ENCODE data around the gene SARDH.

Gene SARDH

GRCh38 chr9:133667759-133668450 is 70.2 kb downstream of the SARDH start:
- Histone ChIP-seq H3K4me3 (ENCODE audit: extremely low read depth, insufficient read depth, low read length, poor library complexity, severe bottlenecking) (no peak overlapping the region), H3K36me3 (ENCODE audit: control insufficient read depth, insufficient read depth, low read length) (no peaks in the 10 kb centered on the region), H3K4me1 (ENCODE audit: control insufficient read depth, insufficient read depth, low read length, poor library complexity, severe bottlenecking) (no peaks in the 10 kb centered on the region), H3K27ac (ENCODE audit: low read depth, low read length, severe bottlenecking) (no peak overlapping the region), H3K9me3 (ENCODE audit: control insufficient read depth, low read length) (peaks cover 6% of the 10 kb centered on the region)
- 87 to 91% methylated on average over 12 to 17 of the region's 17 CpGs for WGBS, 2 experiments (ENCODE audit: insufficient coverage in 2 of 2)

GRCh38 chr9:133666845-133667244 is 71.3 kb downstream of the SARDH start:
- Histone ChIP-seq H3K4me3 (ENCODE audit: extremely low read depth, insufficient read depth, low read length, poor library complexity, severe bottlenecking) (no peak overlapping the region), H3K36me3 (ENCODE audit: control insufficient read depth, insufficient read depth, low read length) (no peaks in the 10 kb centered on the region), H3K4me1 (ENCODE audit: control insufficient read depth, insufficient read depth, low read length, poor library complexity, severe bottlenecking) (no peaks in the 10 kb centered on the region), H3K27ac (ENCODE audit: low read depth, low read length, severe bottlenecking) (no peak overlapping the region), H3K9me3 (ENCODE audit: control insufficient read depth, low read length) (peaks cover 2% of the 10 kb centered on the region)
- WGBS, 2 experiments (ENCODE audit: insufficient coverage in 2 of 2): 76 to 79% methylated on average over 8 to 10 of the region's 11 CpGs

GRCh38 chr9:133666387-133666786 is 71.8 kb downstream of the SARDH start:
- 85 to 92% methylated on average over 4 to 7 of the region's 9 CpGs for WGBS, 2 experiments (ENCODE audit: insufficient coverage in 2 of 2)
- Histone ChIP-seq H3K27ac (ENCODE audit: low read depth, low read length, severe bottlenecking) (no peak overlapping the region), H3K4me1 (ENCODE audit: control insufficient read depth, insufficient read depth, low read length, poor library complexity, severe bottlenecking) (no peaks in the 10 kb centered on the region), H3K9me3 (ENCODE audit: control insufficient read depth, low read length) (no peaks in the 10 kb centered on the region), H3K36me3 (ENCODE audit: control insufficient read depth, insufficient read depth, low read length) (no peaks in the 10 kb centered on the region), H3K4me3 (ENCODE audit: extremely low read depth, insufficient read depth, low read length, poor library complexity, severe bottlenecking) (no peak overlapping the region)

- H3K4me1 ChIP-seq (ENCODE audit: control insufficient read depth, insufficient read depth, low read length, poor library complexity, severe bottlenecking): no peaks in the 10 kb centered on the region
- WGBS, 2 experiments (ENCODE audit: insufficient coverage in 2 of 2): 93 to 94% methylated on average over 11 of the region's 12 CpGs
- no peaks in the 10 kb centered on the region for H3K9me3 ChIP-seq (ENCODE audit: control insufficient read depth, low read length)
- no peak overlapping the region for H3K27ac ChIP-seq (ENCODE audit: low read depth, low read length, severe bottlenecking)
- no peak overlapping the region for H3K4me3 ChIP-seq (ENCODE audit: extremely low read depth, insufficient read depth, low read length, poor library complexity, severe bottlenecking)
- no peaks in the 10 kb centered on the region for H3K36me3 ChIP-seq (ENCODE audit: control insufficient read depth, insufficient read depth, low read length)
These were observed 72.6 kb downstream of the SARDH start for GRCh38 chr9:133665535-133665934.

- no peak overlapping the region for H3K4me3 ChIP-seq (ENCODE audit: extremely low read depth, insufficient read depth, low read length, poor library complexity, severe bottlenecking)
- WGBS, 2 experiments (ENCODE audit: insufficient coverage in 2 of 2): 95 to 98% methylated on average over 10 to 12 of the region's 13 CpGs
- H3K4me1 ChIP-seq (ENCODE audit: control insufficient read depth, insufficient read depth, low read length, poor library complexity, severe bottlenecking): no peaks in the 10 kb centered on the region
- H3K27ac ChIP-seq (ENCODE audit: low read depth, low read length, severe bottlenecking): no peak overlapping the region
- no peaks in the 10 kb centered on the region for H3K9me3 ChIP-seq (ENCODE audit: control insufficient read depth, low read length)
- H3K36me3 ChIP-seq (ENCODE audit: control insufficient read depth, insufficient read depth, low read length): no peaks in the 10 kb centered on the region
These were observed 73.1 kb downstream of the SARDH start for GRCh38 chr9:133665096-133665495.

GRCh38 chr9:133664173-133665050 is 73.7 kb downstream of the SARDH start:
- H3K27ac ChIP-seq (ENCODE audit: low read depth, low read length, severe bottlenecking): no peak overlapping the region
- H3K9me3 ChIP-seq (ENCODE audit: control insufficient read depth, low read length): no peaks in the 10 kb centered on the region
- no peaks in the 10 kb centered on the region for H3K4me1 ChIP-seq (ENCODE audit: control insufficient read depth, insufficient read depth, low read length, poor library complexity, severe bottlenecking)
- no peak overlapping the region for H3K4me3 ChIP-seq (ENCODE audit: extremely low read depth, insufficient read depth, low read length, poor library complexity, severe bottlenecking)
- WGBS, 2 experiments (ENCODE audit: insufficient coverage in 2 of 2): 84 to 89% methylated on average over 23 to 26 of the region's 27 CpGs
- no peaks in the 10 kb centered on the region for H3K36me3 ChIP-seq (ENCODE audit: control insufficient read depth, insufficient read depth, low read length)

- Histone ChIP-seq H3K9me3 (ENCODE audit: control insufficient read depth, low read length) (no peaks in the 10 kb centered on the region), H3K4me3 (ENCODE audit: extremely low read depth, insufficient read depth, low read length, poor library complexity, severe bottlenecking) (no peak overlapping the region), H3K36me3 (ENCODE audit: control insufficient read depth, insufficient read depth, low read length) (no peaks in the 10 kb centered on the region), H3K4me1 (ENCODE audit: control insufficient read depth, insufficient read depth, low read length, poor library complexity, severe bottlenecking) (peaks cover 9% of the 10 kb centered on the region), H3K27ac (ENCODE audit: low read depth, low read length, severe bottlenecking) (no peak overlapping the region)
- WGBS, 2 experiments (ENCODE audit: insufficient coverage in 2 of 2): 90 to 95% methylated on average over 13 to 14 of the region's 26 CpGs
These were observed 76.2 kb downstream of the SARDH start for GRCh38 chr9:133661846-133662540.

GRCh38 chr9:133659516-133659915 is 78.6 kb downstream of the SARDH start:
- H3K36me3 ChIP-seq (ENCODE audit: control insufficient read depth, insufficient read depth, low read length): no peaks in the 10 kb centered on the region
- no peak overlapping the region for H3K4me3 ChIP-seq (ENCODE audit: extremely low read depth, insufficient read depth, low read length, poor library complexity, severe bottlenecking)
- H3K9me3 ChIP-seq (ENCODE audit: control insufficient read depth, low read length): no peaks in the 10 kb centered on the region
- H3K4me1 ChIP-seq (ENCODE audit: control insufficient read depth, insufficient read depth, low read length, poor library complexity, severe bottlenecking): peaks cover 9% of the 10 kb centered on the region
- no peak overlapping the region for H3K27ac ChIP-seq (ENCODE audit: low read depth, low read length, severe bottlenecking)
- 73 to 83% methylated on average over 9 to 13 of the region's 13 CpGs for WGBS, 2 experiments (ENCODE audit: insufficient coverage in 2 of 2)

GRCh38 chr9:133658442-133659431 is 79.4 kb downstream of the SARDH start:
- H3K27ac ChIP-seq (ENCODE audit: low read depth, low read length, severe bottlenecking): no peak overlapping the region
- H3K4me3 ChIP-seq (ENCODE audit: extremely low read depth, insufficient read depth, low read length, poor library complexity, severe bottlenecking): no peak overlapping the region
- H3K4me1 ChIP-seq (ENCODE audit: control insufficient read depth, insufficient read depth, low read length, poor library complexity, severe bottlenecking): peaks cover 9% of the 10 kb centered on the region
- no peaks in the 10 kb centered on the region for H3K9me3 ChIP-seq (ENCODE audit: control insufficient read depth, low read length)
- H3K36me3 ChIP-seq (ENCODE audit: control insufficient read depth, insufficient read depth, low read length): no peaks in the 10 kb centered on the region
- 16 to 22% methylated on average over 39 to 44 of the region's 46 CpGs for WGBS, 2 experiments (ENCODE audit: insufficient coverage in 2 of 2)
